ENCODE data around the gene CFAP57. TPM values are rescaled to one million over a fixed set of nuclear protein-coding genes. Genes with fewer than 3 reads are reported as not detected.

The CFAP57 gene
- polyA plus RNA-seq, 1 donor from 2014 or later = 0.17 TPM

DNA sequence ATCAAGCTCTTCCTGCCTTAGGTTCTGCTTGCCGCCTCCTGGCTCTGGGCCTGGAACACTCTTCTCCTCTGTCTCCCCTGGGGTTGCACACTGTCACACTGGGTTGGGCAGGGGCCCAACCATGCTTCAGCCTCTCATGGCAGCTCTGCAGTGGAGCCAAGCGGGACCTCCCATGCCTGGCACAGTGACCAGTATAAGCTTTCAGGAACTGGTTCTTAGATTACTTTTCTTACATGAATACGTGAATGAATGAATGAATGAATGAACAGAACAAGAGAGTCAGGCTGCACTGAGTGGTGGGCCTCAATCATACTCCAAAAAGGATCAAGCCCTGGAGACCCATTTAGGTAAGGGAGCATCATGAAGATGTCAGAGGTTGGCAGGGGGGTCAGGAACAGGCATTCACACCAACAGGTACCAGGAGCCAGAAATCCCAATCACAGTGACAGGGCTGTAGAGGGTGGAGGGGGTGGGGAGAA, 66.9 kb downstream of the CFAP57 start:
- no peaks in the 10 kb centered on the region for H3K79me2 ChIP-seq (replicated peaks; ENCODE audit: insufficient read depth, low read length)
- H3F3A ChIP-seq (ENCODE audit: insufficient read depth, low read length, poor library complexity, severe bottlenecking) = no peaks in the 10 kb centered on the region
- H3K36me3 ChIP-seq (ENCODE audit: insufficient read depth, low read length) = no peaks in the 10 kb centered on the region
- H4K20me1 ChIP-seq (ENCODE audit: insufficient read depth) = no peaks in the 10 kb centered on the region
- no peak for TF ChIP-seq SMC3 (conservative IDR thresholded peaks at IDR 0.05; ENCODE audit: poor library complexity)
- TF ChIP-seq TAF1 (IDR thresholded peaks at IDR 0.05; ENCODE audit: low read depth) = no peak
- TF ChIP-seq, protein P1, sequence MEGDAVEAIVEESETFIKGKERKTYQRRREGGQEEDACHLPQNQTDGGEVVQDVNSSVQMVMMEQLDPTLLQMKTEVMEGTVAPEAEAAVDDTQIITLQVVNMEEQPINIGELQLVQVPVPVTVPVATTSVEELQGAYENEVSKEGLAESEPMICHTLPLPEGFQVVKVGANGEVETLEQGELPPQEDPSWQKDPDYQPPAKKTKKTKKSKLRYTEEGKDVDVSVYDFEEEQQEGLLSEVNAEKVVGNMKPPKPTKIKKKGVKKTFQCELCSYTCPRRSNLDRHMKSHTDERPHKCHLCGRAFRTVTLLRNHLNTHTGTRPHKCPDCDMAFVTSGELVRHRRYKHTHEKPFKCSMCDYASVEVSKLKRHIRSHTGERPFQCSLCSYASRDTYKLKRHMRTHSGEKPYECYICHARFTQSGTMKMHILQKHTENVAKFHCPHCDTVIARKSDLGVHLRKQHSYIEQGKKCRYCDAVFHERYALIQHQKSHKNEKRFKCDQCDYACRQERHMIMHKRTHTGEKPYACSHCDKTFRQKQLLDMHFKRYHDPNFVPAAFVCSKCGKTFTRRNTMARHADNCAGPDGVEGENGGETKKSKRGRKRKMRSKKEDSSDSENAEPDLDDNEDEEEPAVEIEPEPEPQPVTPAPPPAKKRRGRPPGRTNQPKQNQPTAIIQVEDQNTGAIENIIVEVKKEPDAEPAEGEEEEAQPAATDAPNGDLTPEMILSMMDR (IDR thresholded peaks at IDR 0.05; ENCODE audit: poor library complexity, severe bottlenecking) = no peak
- TF ChIP-seq, protein P2, sequence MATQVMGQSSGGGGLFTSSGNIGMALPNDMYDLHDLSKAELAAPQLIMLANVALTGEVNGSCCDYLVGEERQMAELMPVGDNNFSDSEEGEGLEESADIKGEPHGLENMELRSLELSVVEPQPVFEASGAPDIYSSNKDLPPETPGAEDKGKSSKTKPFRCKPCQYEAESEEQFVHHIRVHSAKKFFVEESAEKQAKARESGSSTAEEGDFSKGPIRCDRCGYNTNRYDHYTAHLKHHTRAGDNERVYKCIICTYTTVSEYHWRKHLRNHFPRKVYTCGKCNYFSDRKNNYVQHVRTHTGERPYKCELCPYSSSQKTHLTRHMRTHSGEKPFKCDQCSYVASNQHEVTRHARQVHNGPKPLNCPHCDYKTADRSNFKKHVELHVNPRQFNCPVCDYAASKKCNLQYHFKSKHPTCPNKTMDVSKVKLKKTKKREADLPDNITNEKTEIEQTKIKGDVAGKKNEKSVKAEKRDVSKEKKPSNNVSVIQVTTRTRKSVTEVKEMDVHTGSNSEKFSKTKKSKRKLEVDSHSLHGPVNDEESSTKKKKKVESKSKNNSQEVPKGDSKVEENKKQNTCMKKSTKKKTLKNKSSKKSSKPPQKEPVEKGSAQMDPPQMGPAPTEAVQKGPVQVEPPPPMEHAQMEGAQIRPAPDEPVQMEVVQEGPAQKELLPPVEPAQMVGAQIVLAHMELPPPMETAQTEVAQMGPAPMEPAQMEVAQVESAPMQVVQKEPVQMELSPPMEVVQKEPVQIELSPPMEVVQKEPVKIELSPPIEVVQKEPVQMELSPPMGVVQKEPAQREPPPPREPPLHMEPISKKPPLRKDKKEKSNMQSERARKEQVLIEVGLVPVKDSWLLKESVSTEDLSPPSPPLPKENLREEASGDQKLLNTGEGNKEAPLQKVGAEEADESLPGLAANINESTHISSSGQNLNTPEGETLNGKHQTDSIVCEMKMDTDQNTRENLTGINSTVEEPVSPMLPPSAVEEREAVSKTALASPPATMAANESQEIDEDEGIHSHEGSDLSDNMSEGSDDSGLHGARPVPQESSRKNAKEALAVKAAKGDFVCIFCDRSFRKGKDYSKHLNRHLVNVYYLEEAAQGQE (IDR thresholded peaks at IDR 0.05; ENCODE audit: borderline replicate concordance) = no peak
- no peak for TF ChIP-seq RAD21 (conservative IDR thresholded peaks at IDR 0.05)
- TF ChIP-seq EZH2 (IDR thresholded peaks at IDR 0.05; ENCODE audit: borderline replicate concordance, insufficient read depth, low read length, poor library complexity, severe bottlenecking) = no peak
- no peak for TF ChIP-seq MXI1 (conservative IDR thresholded peaks at IDR 0.05; ENCODE audit: poor library complexity, severe bottlenecking)
- TF ChIP-seq EP300 (conservative IDR thresholded peaks at IDR 0.05; ENCODE audit: poor library complexity, severe bottlenecking) = no peak
- no peak for TF ChIP-seq POLR2AphosphoS5 (IDR thresholded peaks at IDR 0.05)
- H3K4me3 ChIP-seq (ENCODE audit: low read length) = no peak overlapping the region
- no peak overlapping the region for H3K9ac ChIP-seq (ENCODE audit: low read length)
- H3K9me3 ChIP-seq (ENCODE audit: low read length) = no peaks in the 10 kb centered on the region
- no peaks in the 10 kb centered on the region for H3K27me3 ChIP-seq (ENCODE audit: insufficient read depth, low read depth, low read length)
- H3K9me2 ChIP-seq (ENCODE audit: insufficient read depth, low read length) = no peaks in the 10 kb centered on the region
- H3K27ac ChIP-seq (ENCODE audit: low read length) = no peak overlapping the region
- H2AFZ ChIP-seq (ENCODE audit: low read depth, low read length) = no peak overlapping the region
- no peak overlapping the region for H3K4me2 ChIP-seq (ENCODE audit: low read length)

DNA sequence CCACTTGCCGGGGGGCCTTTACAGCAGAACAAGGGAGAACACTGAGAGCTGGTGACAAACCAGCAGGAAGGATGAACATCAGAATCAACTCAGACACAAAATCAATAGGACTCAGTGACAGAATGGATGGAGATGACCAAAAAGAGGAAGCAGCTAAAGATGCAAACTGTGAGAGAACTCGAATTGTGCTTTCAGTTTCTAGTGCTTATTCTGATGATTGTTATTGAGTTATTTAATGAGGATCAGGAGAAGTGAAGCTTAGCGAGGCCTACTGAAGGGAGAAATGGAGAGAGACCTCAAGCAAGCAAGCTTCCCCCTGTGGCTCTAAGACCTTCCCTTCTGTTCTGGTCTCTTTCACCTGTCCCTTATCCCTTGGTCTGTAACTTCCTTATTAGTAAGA, 67.4 kb downstream of the CFAP57 start:
- H3F3A ChIP-seq (ENCODE audit: insufficient read depth, low read length, poor library complexity, severe bottlenecking) = no peaks in the 10 kb centered on the region
- no peak overlapping the region for H3K4me3 ChIP-seq (ENCODE audit: low read length)
- TF ChIP-seq, protein P1 (IDR thresholded peaks at IDR 0.05; ENCODE audit: poor library complexity, severe bottlenecking) = no peak
- TF ChIP-seq, protein P2 (IDR thresholded peaks at IDR 0.05; ENCODE audit: borderline replicate concordance) = no peak
- no peak for TF ChIP-seq RAD21 (conservative IDR thresholded peaks at IDR 0.05)
- no peak for TF ChIP-seq SMC3 (conservative IDR thresholded peaks at IDR 0.05; ENCODE audit: poor library complexity)
- TF ChIP-seq EP300 (conservative IDR thresholded peaks at IDR 0.05; ENCODE audit: poor library complexity, severe bottlenecking) = no peak
- TF ChIP-seq TAF1 (IDR thresholded peaks at IDR 0.05; ENCODE audit: low read depth) = no peak
- TF ChIP-seq POLR2AphosphoS5 (IDR thresholded peaks at IDR 0.05) = no peak
- TF ChIP-seq MXI1 (conservative IDR thresholded peaks at IDR 0.05; ENCODE audit: poor library complexity, severe bottlenecking) = no peak
- no peak for TF ChIP-seq EZH2 (IDR thresholded peaks at IDR 0.05; ENCODE audit: borderline replicate concordance, insufficient read depth, low read length, poor library complexity, severe bottlenecking)
- no peaks in the 10 kb centered on the region for H4K20me1 ChIP-seq (ENCODE audit: insufficient read depth)
- H3K27me3 ChIP-seq (ENCODE audit: insufficient read depth, low read depth, low read length) = no peaks in the 10 kb centered on the region
- no peak overlapping the region for H2AFZ ChIP-seq (ENCODE audit: low read depth, low read length)
- no peaks in the 10 kb centered on the region for H3K9me3 ChIP-seq (ENCODE audit: low read length)
- H3K9ac ChIP-seq (ENCODE audit: low read length) = no peak overlapping the region
- H3K9me2 ChIP-seq (ENCODE audit: insufficient read depth, low read length) = no peaks in the 10 kb centered on the region
- H3K79me2 ChIP-seq (replicated peaks; ENCODE audit: insufficient read depth, low read length) = no peaks in the 10 kb centered on the region
- H3K4me2 ChIP-seq (ENCODE audit: low read length) = no peak overlapping the region
- H3K36me3 ChIP-seq (ENCODE audit: insufficient read depth, low read length) = no peaks in the 10 kb centered on the region
- H3K27ac ChIP-seq (ENCODE audit: low read length) = no peak overlapping the region

Measured in neural cell (in vitro differentiated cells).